Measurements from ENCODE around the gene RTKN2.

- no peak for TF ChIP-seq CTCF (IDR thresholded peaks at IDR 0.05)
- TF ChIP-seq POLR2A (IDR thresholded peaks at IDR 0.05) = no peak
Observed at GRCh38 chr10:62230344-62231121, 38.1 kb downstream of the RTKN2 start.
